Calu3 (cell line): ENCODE results near the gene ATP5IF1. TPM values are rescaled to one million over a fixed set of nuclear protein-coding genes. Genes with fewer than 3 reads are reported as not detected.
A peak's percentile ranks its signal among the peaks of the same experiment; 100 is the strongest.

Source experiments
- BruUV-seq: library from RNA; stranded (reverse); fragments of 400-500 nt; replicated peaks from 2 replicates; lab custom pipeline; 2021; lab: Mats Ljungman, UMichigan
- CTCF ChIA-PET: fragments of 300-600 bp; sonication (Branson Sonifier 250); formaldehyde crosslinking; loops from one replicate; lab custom pipeline; 2022; ENCODE audit warnings: antibody characterized with exemption; lab: Charles Lee
- DNase-seq: peaks from one replicate; pipeline ENCODE4 v3.0.0; 2022
- H3K27ac Mint-ChIP-seq: one replicate; pipeline ENCODE4 v1.8.0; 2022; ENCODE audit warnings: mixed read lengths; ENCODE audit not compliant: unreplicated experiment
- H3K27me3 Mint-ChIP-seq: one replicate; pipeline ENCODE4 v1.8.0; 2022; ENCODE audit warnings: mixed read lengths; ENCODE audit not compliant: unreplicated experiment
- H3K36me3 Mint-ChIP-seq: one replicate; pipeline ENCODE4 v1.8.0; 2022; ENCODE audit warnings: mild to moderate bottlenecking, moderate library complexity, mixed read lengths; ENCODE audit not compliant: insufficient read depth, unreplicated experiment
- H3K4me1 Mint-ChIP-seq: one replicate; pipeline ENCODE4 v1.8.0; 2022; ENCODE audit warnings: mild to moderate bottlenecking, low read depth, mixed read lengths; ENCODE audit not compliant: unreplicated experiment
- H3K4me3 Mint-ChIP-seq: one replicate; pipeline ENCODE4 v1.8.0; 2022; ENCODE audit warnings: mild to moderate bottlenecking, low read depth, moderate library complexity, mixed read lengths; ENCODE audit not compliant: unreplicated experiment
- H3K9me3 Mint-ChIP-seq: one replicate; pipeline ENCODE4 v1.8.0; 2022; ENCODE audit warnings: low read depth, mixed read lengths; ENCODE audit not compliant: unreplicated experiment
- CTCF ChIP-seq: fragments of 200-600 bp; IDR thresholded peaks from one replicate; pipeline ENCODE4 v1.8.0; 2022; ENCODE audit warnings: antibody characterized with exemption; ENCODE audit not compliant: unreplicated experiment
- intact Hi-C: fragments of 100-400 bp; cut with micrococcal nuclease; formaldehyde crosslinking; loops from one replicate; pipeline ENCODE4 v1.10.0; 2022; ENCODE audit not compliant: unreplicated experiment
- total RNA-seq: library from RNA; stranded (reverse); gene quantifications from 2 replicates; pipeline ENCODE4 v1.2.3, GENCODE V29; 2022

Gene ATP5IF1
- total RNA-seq, 1 experiment from 2014 or later = 112 TPM

- Mint-ChIP-seq H3K27me3 (no peaks in the 10 kb centered on the region), H3K4me1 (peaks cover 31% of the 10 kb centered on the region), H3K4me3 (peak overlapping the region; percentile 42), H3K36me3 (peaks cover 8% of the 10 kb centered on the region), H3K9me3 (no peaks in the 10 kb centered on the region), H3K27ac (no peak overlapping the region)
- TF ChIP-seq CTCF = no peak
- BruUV-seq = no TSS peak
- CTCF ChIA-PET = no interaction called here
- peak; percentile 61 for DNase-seq
- intact Hi-C loops = loop anchor here (5.0 kb wide), 1 partner anchor 101 kb away; no protein-coding TSS in a partner anchor
These were observed 42.2 kb upstream of the ATP5IF1 start for GRCh38 chr1:28193701-28194161.

GRCh38 chr1:28194326-28195035 is 41.4 kb upstream of the ATP5IF1 start:
- CTCF ChIA-PET = interaction anchor here (1.1 kb wide), 1 partner anchor 59 kb away, joined by 3 read pairs; no protein-coding TSS in a partner anchor
- Mint-ChIP-seq H3K36me3 (peaks cover 14% of the 10 kb centered on the region), H3K4me1 (peaks cover 31% of the 10 kb centered on the region), H3K27ac (no peak overlapping the region), H3K9me3 (no peaks in the 10 kb centered on the region), H3K4me3 (no peak overlapping the region), H3K27me3 (no peaks in the 10 kb centered on the region)
- intact Hi-C loops = loop anchor here (5.0 kb wide), 1 partner anchor 102 kb away; no protein-coding TSS in a partner anchor
- no TSS peak for BruUV-seq
- no peak for DNase-seq
- no peak for TF ChIP-seq CTCF

GRCh38 chr1:28195780-28196179 is 40.1 kb upstream of the ATP5IF1 start:
- H3K4me1 Mint-ChIP-seq = peaks cover 23% of the 10 kb centered on the region
- intact Hi-C loops = no loop called here
- no TSS peak for BruUV-seq
- H3K36me3 Mint-ChIP-seq = peaks cover 23% of the 10 kb centered on the region
- DNase-seq = no peak
- H3K9me3 Mint-ChIP-seq = no peaks in the 10 kb centered on the region
- no peaks in the 10 kb centered on the region for H3K27me3 Mint-ChIP-seq
- no peak overlapping the region for H3K4me3 Mint-ChIP-seq
- no peak overlapping the region for H3K27ac Mint-ChIP-seq
- CTCF ChIA-PET = no interaction called here
- no peak for TF ChIP-seq CTCF

GRCh38 chr1:28196330-28196729 is 39.6 kb upstream of the ATP5IF1 start:
- peaks cover 18% of the 10 kb centered on the region for H3K4me1 Mint-ChIP-seq
- H3K36me3 Mint-ChIP-seq = peaks cover 26% of the 10 kb centered on the region
- no peak for TF ChIP-seq CTCF
- H3K27me3 Mint-ChIP-seq = no peaks in the 10 kb centered on the region
- H3K27ac Mint-ChIP-seq = no peak overlapping the region
- BruUV-seq = no TSS peak
- CTCF ChIA-PET = no interaction called here
- no peak for DNase-seq
- H3K4me3 Mint-ChIP-seq = no peak overlapping the region
- intact Hi-C loops = no loop called here
- no peaks in the 10 kb centered on the region for H3K9me3 Mint-ChIP-seq
